NCI-H2107 (cell line): ENCODE data around the gene TTYH1.

Source experiments
- DNase-seq: peaks from one replicate; lab custom pipeline; 2025; lab: John Stamatoyannopoulos, UW

The TTYH1 gene

GRCh38 chr19:54481326-54481930 is 66.2 kb downstream of the TTYH1 start:
- peak; percentile 24 for DNase-seq

GRCh38 chr19:54482889-54483288 is 67.6 kb downstream of the TTYH1 start:
- no peak for DNase-seq

GRCh38 chr19:54484451-54484850 is 69.2 kb downstream of the TTYH1 start:
- no peak for DNase-seq

GRCh38 chr19:54485851-54486250 is 70.6 kb downstream of the TTYH1 start:
- no peak for DNase-seq
